Anterior cingulate cortex (tissue), 58 donors: Measurements from ENCODE around the gene ATP9B.

Experiments
- DNase-seq, 58 donors: peaks; one replicate each; lab custom pipeline; 2025; lab: John Stamatoyannopoulos, UW

ATP9B gene

GRCh38 chr18:79387615-79388014 lies 318.4 kb downstream of the ATP9B start:
- DNase-seq, result no peak

- no peak for DNase-seq
Measured at GRCh38 chr18:79388043-79388442, 318.8 kb downstream of the ATP9B start.

GRCh38 chr18:79389689-79390088 lies 320.5 kb downstream of the ATP9B start:
- no peak for DNase-seq

GRCh38 chr18:79392226-79392625 lies 323.0 kb downstream of the ATP9B start:
- DNase-seq, result no peak

GRCh38 chr18:79393181-79393634 lies 324.0 kb downstream of the ATP9B start:
- DNase-seq, result no peak

- DNase-seq, result peak in 36 of 58 donors; percentile 19 to 76 (median 42)
Measured at GRCh38 chr18:79393635-79394533, 324.7 kb downstream of the ATP9B start.

- no peak for DNase-seq
Measured at GRCh38 chr18:79394534-79395307, 325.5 kb downstream of the ATP9B start.

- no peak for DNase-seq
Measured at GRCh38 chr18:79395308-79395640, 326.1 kb downstream of the ATP9B start.

GRCh38 chr18:79395761-79396404 lies 326.7 kb downstream of the ATP9B start, which contains the start of gene NFATC1:
Gene NFATC1 (plus strand): TSS chr18:79395930. CDS start chr18:79396225, 295 bp downstream.
- peak in 17 of 58 donors; percentile 9 to 64 (median 35) for DNase-seq

GRCh38 chr18:79396431-79397246 lies 327.4 kb downstream of the ATP9B start:
- peak in 6 of 58 donors; percentile 25 to 37 (median 30) for DNase-seq

GRCh38 chr18:79397247-79397829 lies 328.1 kb downstream of the ATP9B start:
- DNase-seq, result no peak

GRCh38 chr18:79397830-79398761 lies 328.9 kb downstream of the ATP9B start:
- DNase-seq, result peak in 9 of 58 donors; percentile 15 to 65 (median 33)

GRCh38 chr18:79399275-79400081 lies 330.3 kb downstream of the ATP9B start:
- DNase-seq, result no peak

- DNase-seq, result peak in 6 of 58 donors; percentile 12 to 42 (median 22)
Measured at GRCh38 chr18:79400091-79400590, 330.9 kb downstream of the ATP9B start.

- DNase-seq, result no peak
Measured at GRCh38 chr18:79400591-79401381, 331.6 kb downstream of the ATP9B start.

GRCh38 chr18:79401494-79402208 lies 332.5 kb downstream of the ATP9B start:
- no peak for DNase-seq
